Measurements from ENCODE around the gene MBP.
A peak's percentile ranks its signal among the peaks of the same experiment; 100 is the strongest.

- TF ChIP-seq CTCF (IDR thresholded peaks at IDR 0.05; ENCODE audit: low read depth, low read length) (no peak), POLR2A (IDR thresholded peaks at IDR 0.05; ENCODE audit: extremely low read depth, insufficient read length) (peak; percentile 7)
Observed at GRCh38 chr18:77103187-77103850, 29.3 kb downstream of the MBP start.
